H54 (cell line): ENCODE results near the gene CD58.
"Not testable (repeated sequence)": the region's sequence is repeated elsewhere in the genome, so short reads cannot be mapped to it uniquely, and the experiment has no call there.

ENCODE experiments used
- DNase-seq: peaks from one replicate; pipeline ENCODE4 v3.0.0; 2011; ENCODE audit warnings: low spot score, mixed read lengths; ENCODE audit not compliant: insufficient read length
- FAIRE-seq: peaks from 3 replicates; lab custom pipeline; 2011; peaks lifted over from hg19 to GRCh38; lab: Jason Lieb, UNC
- POLR2A ChIP-seq: IDR thresholded peaks from 2 replicates; pipeline ENCODE4 v1.6.1; 2011; ENCODE audit warnings: low read depth, mild to moderate bottlenecking, low read length

Gene CD58

GRCh38 chr1:116567790-116568661 is 2.8 kb downstream of the CD58 start:
- FAIRE-seq = no peak
- TF ChIP-seq POLR2A = no peak
- DNase-seq = no peak

- DNase-seq = no peak
- TF ChIP-seq POLR2A = no peak
- no peak for FAIRE-seq
These were observed 5.6 kb downstream of the CD58 start for GRCh38 chr1:116565222-116565621.

DNA sequence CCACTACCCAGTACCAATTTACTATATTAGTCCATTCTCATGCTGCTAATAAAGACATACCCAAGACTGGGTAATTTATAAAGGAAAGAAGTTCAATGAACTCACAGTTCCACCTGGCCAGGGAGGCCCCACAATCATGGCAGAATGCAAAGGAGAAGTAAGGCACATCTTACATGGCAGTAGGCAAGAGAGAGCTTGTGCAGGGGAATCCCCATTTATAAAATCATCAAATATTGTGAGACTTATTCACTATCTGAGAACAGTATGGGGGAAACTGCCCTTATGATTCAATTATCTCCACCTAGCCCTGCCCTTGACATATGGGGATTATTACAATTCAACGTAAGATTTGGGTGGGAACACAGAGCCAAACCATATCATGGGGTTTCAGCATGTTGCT is 6.4 kb downstream of the CD58 start:
- no peak for FAIRE-seq
- no peak for TF ChIP-seq POLR2A
- DNase-seq = no peak

DNA sequence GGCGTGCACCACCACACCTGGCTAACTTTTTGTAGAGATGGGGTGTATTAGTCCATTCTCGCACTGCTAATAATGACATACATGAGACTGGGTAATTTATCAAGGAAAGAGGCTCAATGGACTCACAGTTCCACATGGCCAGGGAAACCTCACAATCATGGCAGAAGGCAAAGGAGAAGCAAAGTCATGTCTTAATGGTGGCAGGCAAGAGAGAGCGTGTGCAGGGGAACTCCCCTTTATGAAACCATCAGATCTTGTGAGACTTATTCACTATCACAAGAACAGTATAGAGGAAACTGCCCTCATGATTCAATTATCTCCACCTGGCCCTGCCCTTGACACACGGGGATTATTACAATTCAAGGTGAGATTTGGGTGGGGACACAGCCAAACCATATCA is 8.4 kb downstream of the CD58 start:
- not testable (repeated sequence) for FAIRE-seq, DNase-seq

DNA sequence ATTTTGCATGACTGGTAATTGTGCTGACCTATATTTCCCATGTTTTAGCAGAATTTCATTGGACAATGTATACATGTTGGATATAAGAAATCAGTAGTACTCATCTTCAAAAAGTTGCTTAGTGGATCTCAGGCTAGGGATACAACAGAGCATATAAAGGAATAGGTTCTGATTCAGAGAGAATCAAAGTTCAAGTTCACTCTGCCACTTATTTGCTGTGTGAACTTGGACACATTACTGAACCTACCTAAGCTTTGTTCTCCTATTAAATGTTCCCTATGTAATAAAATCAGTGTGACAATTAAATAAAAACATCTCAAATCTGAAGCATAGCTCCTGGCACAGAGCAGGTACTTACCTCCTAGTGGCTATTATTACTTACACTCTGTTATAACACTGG is 9.3 kb downstream of the CD58 start:
- no peak for TF ChIP-seq POLR2A
- no peak for FAIRE-seq
- DNase-seq = no peak

DNA sequence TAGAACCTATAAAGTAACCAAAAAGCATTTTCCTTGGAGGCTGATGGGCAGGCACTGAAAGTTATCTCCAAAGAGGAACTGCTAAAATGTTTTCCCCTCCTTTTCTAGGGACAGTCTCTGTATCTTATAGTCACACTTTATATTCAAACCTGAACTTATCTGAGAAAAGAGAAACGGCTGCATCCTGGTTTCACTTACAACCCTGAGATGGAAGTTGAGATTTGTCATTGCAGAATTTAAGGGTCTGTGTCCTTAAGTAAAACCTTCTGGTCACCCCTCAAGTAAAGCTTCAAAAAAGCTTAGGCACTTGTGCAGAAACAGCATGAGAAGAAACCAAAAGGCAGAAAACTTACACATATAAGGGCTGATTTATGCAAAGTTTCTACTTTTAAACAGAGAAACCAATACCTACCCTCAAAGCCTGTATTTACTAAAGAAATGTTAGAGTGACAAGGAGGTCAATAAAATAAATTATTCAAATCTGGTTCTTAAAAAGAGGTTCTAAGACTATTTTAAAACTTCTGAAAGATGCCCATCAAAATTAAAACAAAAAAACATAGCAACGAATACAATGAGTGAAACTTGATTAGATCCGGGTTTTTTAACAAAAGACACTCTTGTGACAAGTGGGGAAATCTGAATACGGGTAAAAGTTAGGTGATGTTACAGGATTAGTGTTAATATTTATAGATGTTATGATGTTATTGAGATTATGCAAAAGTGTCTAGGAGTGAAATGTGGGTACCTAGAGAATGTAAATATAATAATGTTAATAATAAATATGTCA is 9.9 kb downstream of the CD58 start:
- DNase-seq (no peak), FAIRE-seq (no peak)
- TF ChIP-seq POLR2A = no peak

- DNase-seq = no peak
- no peak for TF ChIP-seq POLR2A
- no peak for FAIRE-seq
These were observed 11.5 kb downstream of the CD58 start for GRCh38 chr1:116559304-116559761.

DNA sequence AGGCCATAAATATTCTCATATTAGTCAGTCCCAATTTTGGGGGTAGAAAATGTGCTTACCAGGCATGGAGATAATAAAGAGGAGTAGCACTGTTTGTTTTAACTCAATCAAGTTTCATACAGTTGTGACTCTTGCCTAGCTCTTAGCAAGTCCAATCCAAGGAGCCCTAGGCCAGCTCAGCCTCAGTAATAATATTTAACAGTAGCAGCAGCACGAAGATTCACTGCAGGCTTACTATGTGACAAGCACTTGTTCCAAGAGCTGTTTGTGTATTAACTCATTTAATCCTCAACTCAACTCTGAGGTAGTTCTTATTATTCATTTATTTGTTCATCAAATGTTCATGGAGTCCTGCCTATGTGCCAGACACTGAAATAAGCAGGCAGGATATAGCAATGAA is 12.3 kb downstream of the CD58 start:
- DNase-seq = no peak
- TF ChIP-seq POLR2A = no peak
- FAIRE-seq = no peak

DNA sequence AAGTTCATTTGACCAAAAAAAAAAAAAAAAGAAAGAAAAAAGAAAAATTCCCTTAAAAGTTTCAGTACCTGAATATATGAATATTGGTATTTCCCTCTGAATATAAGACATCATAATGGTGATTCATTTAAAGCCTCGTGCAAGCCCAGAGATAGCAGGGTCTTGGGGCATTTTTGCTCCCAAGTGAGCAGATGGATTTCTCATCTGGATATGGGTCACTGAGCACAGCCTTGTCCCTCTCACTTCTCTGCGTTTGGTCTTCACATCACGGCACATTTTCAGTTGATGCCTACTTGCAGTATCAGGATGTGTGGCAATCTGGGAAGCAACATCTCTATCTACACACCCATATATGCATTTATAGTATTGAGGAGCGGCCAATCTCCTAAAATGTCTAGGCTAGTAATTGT is 12.7 kb downstream of the CD58 start:
- DNase-seq = no peak
- FAIRE-seq = no peak
- no peak for TF ChIP-seq POLR2A

GRCh38 chr1:116557323-116557878 is 13.4 kb downstream of the CD58 start:
- DNase-seq (no peak), FAIRE-seq (no peak)
- no peak for TF ChIP-seq POLR2A

DNA sequence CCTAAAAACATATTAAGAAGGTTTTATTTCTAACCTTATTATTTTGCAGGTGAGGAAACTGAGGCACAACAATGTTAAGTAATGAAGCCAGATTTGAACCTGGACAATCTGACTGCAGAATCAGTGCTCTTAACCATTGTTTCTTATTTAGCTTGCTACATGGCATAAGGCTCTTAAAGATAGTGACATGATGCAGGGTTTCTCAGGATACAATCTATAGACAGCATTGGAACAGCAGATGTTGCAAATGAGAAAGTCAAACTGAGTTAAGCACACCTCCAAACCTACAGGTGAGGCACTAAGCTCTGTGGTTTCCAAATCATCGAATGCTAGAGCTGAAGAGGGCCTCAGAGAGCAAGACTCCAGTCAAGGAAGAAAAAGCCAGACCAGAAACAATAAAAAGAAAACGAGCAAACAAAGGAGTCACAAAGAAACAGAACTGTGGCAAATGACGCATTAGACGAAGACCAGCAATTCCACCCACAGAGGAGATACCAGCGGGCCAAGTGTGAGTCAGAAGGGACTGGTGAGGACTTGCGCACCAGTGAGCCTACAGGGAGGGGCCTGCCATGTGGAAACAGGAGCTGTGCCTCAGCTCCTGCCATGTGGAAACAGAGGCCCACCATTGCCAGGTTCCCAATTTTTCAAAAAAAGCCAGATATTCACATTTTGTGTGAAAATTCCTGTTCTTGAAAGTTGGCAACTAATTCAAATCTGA is 14.4 kb downstream of the CD58 start:
- no peak for TF ChIP-seq POLR2A
- FAIRE-seq (peak; percentile 99), DNase-seq (peak; percentile 77)

DNA sequence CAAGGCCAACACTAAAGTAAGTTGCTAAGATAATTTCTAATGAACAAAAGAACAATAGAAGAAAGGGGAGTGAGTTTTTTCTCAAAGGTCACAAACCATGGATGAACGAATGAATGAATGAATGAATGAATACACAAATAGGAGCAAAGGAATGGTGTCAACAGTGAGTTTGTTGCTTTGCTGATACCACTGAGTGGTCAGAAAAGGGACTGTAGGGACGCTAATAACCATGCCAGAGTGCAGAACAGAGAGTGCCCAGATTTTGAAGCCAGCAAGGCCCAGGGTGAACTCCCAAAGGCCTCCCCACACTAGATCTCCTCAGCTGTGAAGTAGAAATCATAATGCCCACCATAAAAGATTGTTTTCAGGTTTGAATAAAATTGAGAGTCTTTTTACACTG is 15.9 kb downstream of the CD58 start:
- DNase-seq = no peak
- no peak for FAIRE-seq
- no peak for TF ChIP-seq POLR2A

- no peak for TF ChIP-seq POLR2A
- no peak for DNase-seq
- peak; percentile 53 for FAIRE-seq
These were observed 17.3 kb downstream of the CD58 start for GRCh38 chr1:116553386-116554115.
